Osteoblast (primary cell): ENCODE results near the gene CHST13. TPM values are rescaled to one million over a fixed set of nuclear protein-coding genes. Genes with fewer than 3 reads are reported as not detected.

Experiments
- DNase-seq: peaks from one replicate; pipeline ENCODE4 v3.0.0; 2011; ENCODE audit warnings: low spot score, mixed read lengths; ENCODE audit not compliant: insufficient read length; ENCODE audit errors: missing footprints
- H2AFZ ChIP-seq: 2 replicates; pipeline ENCODE4 v1.6.0; 2011; ENCODE audit warnings: mild to moderate bottlenecking, low read length
- H3K27ac ChIP-seq: 2 replicates; pipeline ENCODE4 v1.5.1; 2011; ENCODE audit warnings: mild to moderate bottlenecking, low read depth, low read length, moderate library complexity
- H3K27me3 ChIP-seq: 2 replicates; pipeline ENCODE4 v1.6.0; 2012; ENCODE audit warnings: mild to moderate bottlenecking, control low read depth, inconsistent platforms, low read length, moderate library complexity; ENCODE audit not compliant: insufficient read depth
- H3K36me3 ChIP-seq: 2 replicates; pipeline ENCODE4 v1.5.1; 2011; ENCODE audit warnings: mild to moderate bottlenecking, low read length, control low read depth, moderate library complexity; ENCODE audit not compliant: insufficient read depth
- H3K4me1 ChIP-seq: 2 replicates; pipeline ENCODE4 v1.5.1; 2011; ENCODE audit warnings: mild to moderate bottlenecking, low read length, control low read depth, moderate library complexity; ENCODE audit not compliant: insufficient read depth
- H3K4me2 ChIP-seq: 2 replicates; pipeline ENCODE4 v1.6.0; 2011; ENCODE audit warnings: mild to moderate bottlenecking, low read length; ENCODE audit not compliant: insufficient read depth
- H3K4me3 ChIP-seq: fragments of 200-600 bp; sonication (generic); 3 replicates; pipeline ENCODE4 v1.5.1; 2012; ENCODE audit warnings: mild to moderate bottlenecking, low read length, inconsistent platforms; ENCODE audit not compliant: insufficient read depth
- H3K79me2 ChIP-seq: 2 replicates; pipeline ENCODE4 v1.6.0; 2012; ENCODE audit warnings: mild to moderate bottlenecking, low read length, control low read depth, inconsistent platforms; ENCODE audit not compliant: insufficient read depth
- H3K9me3 ChIP-seq: 2 replicates; pipeline ENCODE4 v1.5.1; 2011; ENCODE audit warnings: low read depth, low read length, control low read depth
- H4K20me1 ChIP-seq: 2 replicates; pipeline ENCODE4 v1.6.0; 2012; ENCODE audit warnings: mild to moderate bottlenecking, low read length, control low read depth; ENCODE audit not compliant: insufficient read depth
- CTCF ChIP-seq: IDR thresholded peaks from 2 replicates; pipeline ENCODE4 v1.5.1; 2011; ENCODE audit warnings: mild to moderate bottlenecking, low read depth, low read length, moderate library complexity; ENCODE audit errors: extremely low read depth
- total RNA-seq: library from RNA; depleted of rRNA; stranded (reverse); fragments of >200 nt; gene quantifications from 2 replicates; pipeline ENCODE4 v1.2.3, GENCODE V29; 2012

The CHST13 gene
- total RNA-seq, 1 donor = under 0.01 TPM

DNA sequence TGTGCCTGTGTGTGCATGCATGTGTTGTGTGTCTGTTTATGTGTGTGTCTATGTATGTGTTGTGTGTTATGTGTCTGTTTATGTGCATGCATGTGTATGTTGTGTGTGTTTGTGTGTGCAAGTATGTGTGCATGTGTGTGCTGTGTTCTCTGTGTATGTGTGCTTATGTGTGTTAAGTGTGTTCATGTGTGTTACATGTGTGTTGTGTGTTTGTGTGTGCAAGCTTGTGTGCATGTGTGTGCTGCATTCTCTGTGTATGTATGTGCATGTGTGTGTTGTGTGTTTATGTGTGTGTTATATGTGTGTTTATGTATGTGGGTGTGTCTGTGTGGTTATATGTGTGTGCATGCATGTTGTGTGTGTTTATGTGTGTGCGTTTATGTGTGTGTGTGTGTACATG lies 21.3 kb upstream of the CHST13 start:
- H3K9me3 ChIP-seq = no peaks in the 10 kb centered on the region
- no peak overlapping the region for H3K4me2 ChIP-seq
- no peaks in the 10 kb centered on the region for H3K79me2 ChIP-seq
- H3K4me3 ChIP-seq = no peak overlapping the region
- no peaks in the 10 kb centered on the region for H3K36me3 ChIP-seq
- H2AFZ ChIP-seq = no peak overlapping the region
- DNase-seq = no peak
- H3K4me1 ChIP-seq = no peaks in the 10 kb centered on the region
- H3K27ac ChIP-seq = no peak overlapping the region
- peaks cover 11% of the 10 kb centered on the region for H3K27me3 ChIP-seq
- no peak for TF ChIP-seq CTCF
- no peaks in the 10 kb centered on the region for H4K20me1 ChIP-seq

DNA sequence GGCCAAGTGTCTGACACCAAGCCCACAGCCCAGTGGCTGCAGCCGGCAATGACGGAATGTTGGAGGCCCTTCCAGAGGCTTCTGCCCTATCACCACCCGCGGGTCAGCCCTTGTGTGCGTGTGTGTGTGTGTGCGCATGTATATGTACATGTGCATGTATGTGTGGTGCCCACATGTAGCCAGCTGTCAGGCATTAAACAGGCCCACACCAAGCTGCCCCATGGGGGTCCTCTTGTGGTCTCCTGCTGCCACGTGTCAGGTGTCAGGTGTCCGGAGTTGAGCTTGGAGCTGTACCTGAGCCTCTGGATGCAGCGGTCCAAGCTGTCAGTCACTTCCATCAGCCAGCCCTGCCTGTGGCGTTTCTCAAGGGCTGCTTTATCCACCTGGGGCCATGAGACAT lies 20.3 kb upstream of the CHST13 start:
- H3K27me3 ChIP-seq = peaks cover 11% of the 10 kb centered on the region
- no peak for DNase-seq
- no peaks in the 10 kb centered on the region for H3K79me2 ChIP-seq
- TF ChIP-seq CTCF = no peak
- H3K36me3 ChIP-seq = no peaks in the 10 kb centered on the region
- no peak overlapping the region for H3K27ac ChIP-seq
- no peaks in the 10 kb centered on the region for H3K4me1 ChIP-seq
- H3K4me2 ChIP-seq = no peak overlapping the region
- H3K9me3 ChIP-seq = no peaks in the 10 kb centered on the region
- H3K4me3 ChIP-seq = no peak overlapping the region
- H2AFZ ChIP-seq = no peak overlapping the region
- no peaks in the 10 kb centered on the region for H4K20me1 ChIP-seq

- no peak overlapping the region for H3K27ac ChIP-seq
- no peak overlapping the region for H3K4me2 ChIP-seq
- no peaks in the 10 kb centered on the region for H4K20me1 ChIP-seq
- peaks cover 11% of the 10 kb centered on the region for H3K27me3 ChIP-seq
- no peaks in the 10 kb centered on the region for H3K4me1 ChIP-seq
- H3K79me2 ChIP-seq = no peaks in the 10 kb centered on the region
- H2AFZ ChIP-seq = no peak overlapping the region
- TF ChIP-seq CTCF = no peak
- H3K4me3 ChIP-seq = no peak overlapping the region
- DNase-seq = no peak
- H3K9me3 ChIP-seq = no peaks in the 10 kb centered on the region
- H3K36me3 ChIP-seq = no peaks in the 10 kb centered on the region
Observed at GRCh38 chr3:126507886-126508285, 16.1 kb upstream of the CHST13 start.

DNA sequence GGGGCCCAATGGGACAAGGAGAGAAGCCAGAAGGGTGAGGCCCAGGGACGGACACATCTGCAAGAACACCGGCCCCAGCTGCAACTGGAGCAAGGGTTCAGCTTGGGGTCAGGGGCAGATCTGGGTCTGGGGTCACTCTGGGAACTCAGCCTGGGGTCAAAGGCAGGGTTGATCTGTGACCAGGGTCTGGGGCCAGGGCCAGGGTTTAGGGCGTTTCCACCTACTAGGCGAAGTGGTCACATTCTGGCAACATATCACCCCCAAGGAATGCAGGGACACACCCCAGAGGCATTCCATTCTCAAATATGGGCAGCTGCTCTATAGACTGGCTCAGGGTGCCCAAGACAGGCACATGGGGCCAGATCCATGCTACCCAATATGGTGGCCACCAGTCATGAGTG lies 15.4 kb upstream of the CHST13 start:
- Histone ChIP-seq H3K27ac (no peak overlapping the region), H3K4me3 (no peak overlapping the region), H3K4me2 (no peak overlapping the region), H3K79me2 (no peaks in the 10 kb centered on the region), H3K27me3 (peaks cover 11% of the 10 kb centered on the region), H3K36me3 (no peaks in the 10 kb centered on the region), H4K20me1 (no peaks in the 10 kb centered on the region), H3K9me3 (no peaks in the 10 kb centered on the region), H2AFZ (no peak overlapping the region), H3K4me1 (no peaks in the 10 kb centered on the region)
- no peak for TF ChIP-seq CTCF
- DNase-seq = no peak
